BJ (cell line): ENCODE data around the gene SLC10A3. TPM values are rescaled to one million over a fixed set of nuclear protein-coding genes. Genes with fewer than 3 reads are reported as not detected.

Experiments used
- CTCF ChIA-PET: fragments of 350-600 bp; formaldehyde crosslinking; extraction: SDS; loops from one replicate; lab custom pipeline; 2021; ENCODE audit warnings: antibody characterized with exemption, inconsistent platforms; lab: Yijun Ruan, JAX
- POLR2A ChIA-PET: fragments of 300-600 bp; sonication (Branson Sonifier 250); formaldehyde crosslinking; extraction: SDS; loops from one replicate; lab custom pipeline; 2021; ENCODE audit warnings: antibody characterized with exemption; lab: Charles Lee
- DNase-seq: peaks from one replicate; pipeline ENCODE4 v3.0.0-alpha.2; 2011; ENCODE audit warnings: low read depth
- H3K27me3 ChIP-seq: 2 replicates; pipeline ENCODE4 v1.6.0; 2011; ENCODE audit warnings: low read length; ENCODE audit not compliant: control insufficient read depth, insufficient read depth
- H3K36me3 ChIP-seq: 2 replicates; pipeline ENCODE4 v1.5.1; 2011; ENCODE audit warnings: low read length; ENCODE audit not compliant: control insufficient read depth, insufficient read depth
- H3K4me3 ChIP-seq: 2 replicates; pipeline ENCODE4 v1.5.1; 2011; ENCODE audit warnings: low read depth, mild to moderate bottlenecking, control low read depth, low read length
- CTCF ChIP-seq: IDR thresholded peaks from 2 replicates; pipeline ENCODE4 v1.5.1; 2011; ENCODE audit warnings: low read depth, mild to moderate bottlenecking, control low read depth, inconsistent platforms, low read length, moderate library complexity; ENCODE audit not compliant: insufficient read depth
- polyA plus RNA-seq: library from polyadenylated mRNA; depleted of rRNA; stranded (reverse); fragments of >200 nt; gene quantifications from 2 replicates; pipeline ENCODE4 v1.2.3, GENCODE V29; 2011

The SLC10A3 gene
- polyA plus RNA-seq, 1 experiment = 45.6 TPM

- no peak overlapping the region for H3K4me3 ChIP-seq
- H3K36me3 ChIP-seq = peaks cover 23% of the 10 kb centered on the region
- TF ChIP-seq CTCF = no peak
- DNase-seq = no peak
- POLR2A ChIA-PET = no interaction called here
- CTCF ChIA-PET = no interaction called here
- H3K27me3 ChIP-seq = no peaks in the 10 kb centered on the region
Observed at GRCh38 chrX:154446430-154446829, 44.0 kb downstream of the SLC10A3 start.

- no peaks in the 10 kb centered on the region for H3K27me3 ChIP-seq
- ChIA-PET CTCF (interaction anchor here (1.7 kb wide), 1 partner anchor 44 kb away, joined by 3 read pairs; the partner anchor contains the start of gene SLC10A3), POLR2A (no interaction called here)
- DNase-seq = no peak
- H3K4me3 ChIP-seq = no peak overlapping the region
- peaks cover 23% of the 10 kb centered on the region for H3K36me3 ChIP-seq
- TF ChIP-seq CTCF = no peak
Observed at GRCh38 chrX:154445776-154446175, 44.7 kb downstream of the SLC10A3 start.

GRCh38 chrX:154444755-154445246 lies 45.6 kb downstream of the SLC10A3 start:
- no peaks in the 10 kb centered on the region for H3K27me3 ChIP-seq
- DNase-seq = no peak
- CTCF ChIA-PET = interaction anchor here (1.7 kb wide), 1 partner anchor 45 kb away, joined by 3 read pairs; the partner anchor contains the start of gene SLC10A3
- peak overlapping the region; percentile 63 for H3K4me3 ChIP-seq
- POLR2A ChIA-PET = interaction anchor here (0.6 kb wide), 1 partner anchor 33 kb away, joined by 3 read pairs; no protein-coding TSS in a partner anchor
- no peak for TF ChIP-seq CTCF
- H3K36me3 ChIP-seq = peaks cover 18% of the 10 kb centered on the region

- Histone ChIP-seq H3K36me3 (peaks cover 19% of the 10 kb centered on the region), H3K4me3 (peak within 1 kb of the TSS; percentile 63), H3K27me3 (no peaks in the 10 kb centered on the region)
- no peak for DNase-seq
- no peak for TF ChIP-seq CTCF
- ChIA-PET POLR2A (interaction anchor here (0.6 kb wide), 1 partner anchor 32 kb away, joined by 3 read pairs; no protein-coding TSS in a partner anchor), CTCF (interaction anchor here (1.7 kb wide), 1 partner anchor 46 kb away, joined by 3 read pairs; the partner anchor contains the start of gene SLC10A3)
Observed at GRCh38 chrX:154443992-154444754, 46.3 kb downstream of the SLC10A3 start, which contains the start of gene FAM50A. FAM50A (plus strand) TSS chrX:154444141; CDS start chrX:154444236, 95 bp downstream.

GRCh38 chrX:154443479-154443910 lies 46.9 kb downstream of the SLC10A3 start:
- DNase-seq = no peak
- Histone ChIP-seq H3K27me3 (no peaks in the 10 kb centered on the region), H3K4me3 (peak overlapping the region; percentile 26), H3K36me3 (peaks cover 13% of the 10 kb centered on the region)
- no peak for TF ChIP-seq CTCF
- CTCF ChIA-PET = no interaction called here
- POLR2A ChIA-PET = no interaction called here
